HEK293 (cell line): ENCODE measurements around the gene ALDH16A1.

ENCODE experiments used
- CTCF ChIA-PET: fragments of 350-600 bp; formaldehyde crosslinking; extraction: SDS; loops from one replicate; lab custom pipeline; 2021; ENCODE audit warnings: antibody characterized with exemption; lab: Yijun Ruan, JAX
- POLR2A ChIA-PET: fragments of 300-600 bp; formaldehyde crosslinking; extraction: SDS; loops from one replicate; lab custom pipeline; 2020; ENCODE audit warnings: antibody characterized with exemption, inconsistent platforms; lab: Yijun Ruan, JAX
- H3K27ac ChIP-seq: fragments of 200-500 bp; sonication (Bioruptor generic); 2 replicates; pipeline ENCODE4 v1.5.1; 2014; ENCODE audit warnings: low read depth, low read length, control low read depth, inconsistent platforms; ENCODE audit errors: extremely low read depth
- H3K36me3 ChIP-seq, 2 experiments: fragments of 200-500 bp in 1 of 2; sonication (Bioruptor generic) in 1 of 2; 1 replicate in 1 of 2; 2 replicates in 1 of 2; pipeline ENCODE4 v1.5.1; 2014 to 2017; ENCODE audit warnings: inconsistent platforms in 2 of 2, low read length in 2 of 2; ENCODE audit not compliant: control insufficient read depth in 2 of 2, insufficient read depth in 1 of 2
- H3K4me1 ChIP-seq: fragments of 200-500 bp; sonication (Bioruptor generic); 2 replicates; pipeline ENCODE4 v1.5.1; 2014; ENCODE audit warnings: mild to moderate bottlenecking, low read length, inconsistent platforms; ENCODE audit not compliant: control insufficient read depth, insufficient read depth
- H3K4me3 ChIP-seq: 2 replicates; pipeline ENCODE4 v1.5.1; 2011; ENCODE audit warnings: low read depth, mild to moderate bottlenecking, control low read depth, low read length, moderate library complexity
- H3K9me3 ChIP-seq: fragments of 200-500 bp; sonication (Bioruptor generic); 2 replicates; pipeline ENCODE4 v1.5.1; 2014; ENCODE audit warnings: low read depth, low read length, inconsistent platforms; ENCODE audit not compliant: control insufficient read depth, insufficient read depth
- GLIS1 ChIP-seq: fragments of 450-650 bp; formaldehyde crosslinking; IDR thresholded peaks from 2 replicates; pipeline ENCODE4 v1.5.1; 2016; ENCODE audit warnings: missing biosample characterization, missing genetic modification characterization
- GLIS2 ChIP-seq: fragments of 450-650 bp; formaldehyde crosslinking; IDR thresholded peaks from 2 replicates; pipeline ENCODE4 v1.5.1; 2016; ENCODE audit warnings: missing biosample characterization, missing genetic modification characterization
- PRDM1 ChIP-seq: fragments of 450-650 bp; formaldehyde crosslinking; IDR thresholded peaks from 2 replicates; pipeline ENCODE4; 2016; ENCODE audit warnings: missing biosample characterization, missing genetic modification characterization
- SCRT1 ChIP-seq: fragments of 450-650 bp; formaldehyde crosslinking; IDR thresholded peaks from 2 replicates; pipeline ENCODE4 v1.5.1; 2016; ENCODE audit warnings: missing biosample characterization, missing genetic modification characterization, borderline replicate concordance
- SCRT2 ChIP-seq: fragments of 450-650 bp; formaldehyde crosslinking; IDR thresholded peaks from 2 replicates; pipeline ENCODE4 v1.5.1; 2016; ENCODE audit warnings: missing biosample characterization, missing genetic modification characterization
- SP2 ChIP-seq: fragments of 450-650 bp; formaldehyde crosslinking; IDR thresholded peaks from 2 replicates; pipeline ENCODE4 v1.5.1; 2016; ENCODE audit warnings: missing biosample characterization, missing genetic modification characterization
- YY1 ChIP-seq: fragments of 450-650 bp; formaldehyde crosslinking; IDR thresholded peaks from 2 replicates; pipeline ENCODE4 v1.5.1; 2018; ENCODE audit warnings: missing biosample characterization, missing genetic modification characterization
- YY2 ChIP-seq: fragments of 450-650 bp; formaldehyde crosslinking; IDR thresholded peaks from 2 replicates; pipeline ENCODE4 v1.5.1; 2016; ENCODE audit warnings: missing biosample characterization, missing genetic modification characterization
- ZBTB7A ChIP-seq: fragments of 450-650 bp; formaldehyde crosslinking; IDR thresholded peaks from 2 replicates; pipeline ENCODE4 v1.5.1; 2016; ENCODE audit warnings: low read depth, missing biosample characterization, missing genetic modification characterization
- ZFHX2 ChIP-seq: fragments of 450-650 bp; formaldehyde crosslinking; conservative IDR thresholded peaks from 2 replicates; pipeline ENCODE4 v1.5.1; 2016; ENCODE audit warnings: missing biosample characterization, missing genetic modification characterization
- ZFP37 ChIP-seq: fragments of 450-650 bp; formaldehyde crosslinking; IDR thresholded peaks from 2 replicates; pipeline ENCODE4 v1.5.1; 2016; ENCODE audit warnings: missing biosample characterization, missing genetic modification characterization
- ZFP41 ChIP-seq: fragments of 450-650 bp; formaldehyde crosslinking; IDR thresholded peaks from 2 replicates; pipeline ENCODE4 v1.5.1; 2016; ENCODE audit warnings: missing biosample characterization, missing genetic modification characterization, borderline replicate concordance
- ZNF10 ChIP-seq: fragments of 450-650 bp; formaldehyde crosslinking; IDR thresholded peaks from 2 replicates; pipeline ENCODE4 v1.5.1; 2017; ENCODE audit warnings: missing biosample characterization, missing genetic modification characterization
- ZNF148 ChIP-seq: fragments of 450-650 bp; formaldehyde crosslinking; IDR thresholded peaks from 2 replicates; pipeline ENCODE4 v1.5.0; 2017; ENCODE audit warnings: missing biosample characterization, missing genetic modification characterization, borderline replicate concordance
- ZNF214 ChIP-seq: fragments of 450-650 bp; formaldehyde crosslinking; IDR thresholded peaks from 2 replicates; pipeline ENCODE4 v1.5.1; 2017; ENCODE audit warnings: missing biosample characterization, mild to moderate bottlenecking, missing genetic modification characterization, borderline replicate concordance
- ZNF341 ChIP-seq: fragments of 450-650 bp; formaldehyde crosslinking; IDR thresholded peaks from 2 replicates; pipeline ENCODE4; 2016; ENCODE audit warnings: low read depth, missing biosample characterization, missing genetic modification characterization
- ZNF362 ChIP-seq: fragments of 450-650 bp; formaldehyde crosslinking; IDR thresholded peaks from 2 replicates; pipeline ENCODE4 v1.5.1; 2016; ENCODE audit warnings: missing biosample characterization, missing genetic modification characterization
- ZNF530 ChIP-seq: fragments of 450-650 bp; formaldehyde crosslinking; IDR thresholded peaks from 2 replicates; pipeline ENCODE4 v1.5.1; 2016; ENCODE audit warnings: low read depth, missing biosample characterization, missing genetic modification characterization
- ZNF626 ChIP-seq: fragments of 450-650 bp; sonication (Bioruptor Pico); formaldehyde crosslinking; IDR thresholded peaks from 2 replicates; pipeline ENCODE4 v1.5.1; 2018; ENCODE audit warnings: missing biosample characterization, missing genetic modification characterization, inconsistent platforms
- ZNF76 ChIP-seq: fragments of 450-650 bp; formaldehyde crosslinking; IDR thresholded peaks from 2 replicates; pipeline ENCODE4; 2016; ENCODE audit warnings: low read depth, missing biosample characterization, missing genetic modification characterization, borderline replicate concordance
- ZNF776 ChIP-seq: fragments of 450-650 bp; formaldehyde crosslinking; IDR thresholded peaks from 2 replicates; pipeline ENCODE4 v1.5.0; 2017; ENCODE audit warnings: missing biosample characterization, missing genetic modification characterization, borderline replicate concordance
- TF ChIP-seq, protein P1 (sequence below): fragments of 450-650 bp; formaldehyde crosslinking; IDR thresholded peaks from 2 replicates; pipeline ENCODE4 v1.5.1; 2016; ENCODE audit warnings: missing biosample characterization, missing genetic modification characterization
- TF ChIP-seq, protein P2 (sequence below): fragments of 450-650 bp; formaldehyde crosslinking; IDR thresholded peaks from 2 replicates; pipeline ENCODE4; 2016; ENCODE audit warnings: missing biosample characterization, missing genetic modification characterization
- TF ChIP-seq, protein P3 (sequence below): fragments of 450-650 bp; formaldehyde crosslinking; IDR thresholded peaks from 2 replicates; pipeline ENCODE4 v1.5.1; 2017; ENCODE audit warnings: missing biosample characterization, missing genetic modification characterization

The ALDH16A1 gene

DNA sequence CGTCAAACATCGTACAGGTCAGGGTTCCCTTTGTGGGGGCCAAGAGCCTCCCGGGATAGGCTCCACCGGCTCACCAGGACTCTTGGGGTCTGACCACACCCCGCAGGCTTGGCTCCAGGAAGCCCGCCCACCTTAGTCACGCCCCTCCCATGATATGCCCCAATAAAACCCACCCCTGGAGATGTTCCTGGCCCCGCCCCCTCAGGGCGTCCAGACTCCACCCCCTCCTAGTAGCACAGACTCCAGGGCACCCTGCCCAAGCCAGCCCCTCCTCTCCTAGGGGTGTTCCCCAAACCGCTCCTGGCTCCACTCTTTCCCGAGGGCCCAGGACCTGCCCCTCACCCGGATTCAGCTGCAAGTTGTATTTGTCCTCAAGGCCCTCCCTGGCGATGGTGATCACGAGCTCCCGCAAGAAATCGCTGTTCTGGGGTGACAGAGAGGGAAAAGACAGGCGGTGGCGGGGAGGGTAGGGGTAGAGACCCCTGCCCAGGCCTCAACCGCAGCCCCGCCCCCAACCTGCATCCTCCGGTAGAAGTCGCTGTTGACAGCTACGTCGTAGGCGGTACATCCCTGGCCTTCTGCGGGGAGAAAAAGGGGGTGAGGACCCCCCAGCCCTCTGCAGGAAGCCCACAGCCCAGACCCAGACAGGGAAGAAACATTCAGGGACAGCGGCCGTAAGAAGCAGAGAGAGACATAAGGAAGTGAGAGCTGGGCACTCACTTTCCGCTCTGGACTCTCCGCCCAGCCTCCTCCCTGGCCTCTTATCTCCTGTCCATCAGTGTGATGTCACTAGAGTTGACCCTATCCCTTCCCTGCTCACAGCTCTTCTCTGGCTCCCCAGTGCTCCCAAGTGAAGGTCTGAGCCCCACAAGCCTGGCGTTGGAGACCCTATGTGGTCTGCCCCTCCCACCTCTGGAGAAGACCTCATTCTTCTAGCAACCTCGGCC lies 5.3 kb upstream of the ALDH16A1 start (continued):
- TF ChIP-seq YY2 (tag by site-specific recombination) (no peak), ZNF148 (no peak), ZNF10 (tag by site-specific recombination) (no peak), ZNF362 (no peak), SP2 (tag by site-specific recombination) (peak; percentile 80), YY1 (tag by site-specific recombination) (no peak), GLIS1 (tag by site-specific recombination) (peak; percentile 20; the same call in 1 of the 2 replicates), PRDM1 (peak; percentile 60; the same call in 1 of the 2 replicates), ZNF776 (tag by site-specific recombination) (no peak)
- TF ChIP-seq, protein P1, sequence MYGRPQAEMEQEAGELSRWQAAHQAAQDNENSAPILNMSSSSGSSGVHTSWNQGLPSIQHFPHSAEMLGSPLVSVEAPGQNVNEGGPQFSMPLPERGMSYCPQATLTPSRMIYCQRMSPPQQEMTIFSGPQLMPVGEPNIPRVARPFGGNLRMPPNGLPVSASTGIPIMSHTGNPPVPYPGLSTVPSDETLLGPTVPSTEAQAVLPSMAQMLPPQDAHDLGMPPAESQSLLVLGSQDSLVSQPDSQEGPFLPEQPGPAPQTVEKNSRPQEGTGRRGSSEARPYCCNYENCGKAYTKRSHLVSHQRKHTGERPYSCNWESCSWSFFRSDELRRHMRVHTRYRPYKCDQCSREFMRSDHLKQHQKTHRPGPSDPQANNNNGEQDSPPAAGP (tag by site-specific recombination): no peak
- TF ChIP-seq, protein P2, sequence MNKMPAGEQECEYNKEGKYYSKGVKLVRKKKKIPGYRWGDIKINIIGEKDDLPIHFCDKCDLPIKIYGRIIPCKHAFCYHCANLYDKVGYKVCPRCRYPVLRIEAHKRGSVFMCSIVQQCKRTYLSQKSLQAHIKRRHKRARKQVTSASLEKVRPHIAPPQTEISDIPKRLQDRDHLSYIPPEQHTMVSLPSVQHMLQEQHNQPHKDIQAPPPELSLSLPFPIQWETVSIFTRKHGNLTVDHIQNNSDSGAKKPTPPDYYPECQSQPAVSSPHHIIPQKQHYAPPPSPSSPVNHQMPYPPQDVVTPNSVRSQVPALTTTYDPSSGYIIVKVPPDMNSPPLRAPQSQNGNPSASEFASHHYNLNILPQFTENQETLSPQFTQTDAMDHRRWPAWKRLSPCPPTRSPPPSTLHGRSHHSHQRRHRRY: no peak

- Histone ChIP-seq H3K36me3 (peaks cover 17 to 45% of the 10 kb centered on the region in 2 experiments), H3K27ac (no peak overlapping the region; the same call in 1 of the 2 replicates), H3K9me3 (no peaks in the 10 kb centered on the region), H3K4me3 (no peak overlapping the region), H3K4me1 (no peaks in the 10 kb centered on the region)
- TF ChIP-seq ZFP37: no peak
- no peak for TF ChIP-seq ZNF626 (tag by site-specific recombination)
- no peak for TF ChIP-seq GLIS2 (tag by site-specific recombination)
- no peak for TF ChIP-seq ZBTB7A (tag by site-specific recombination)
- TF ChIP-seq ZNF341 (tag by site-specific recombination): peak; percentile 54
- ChIA-PET CTCF (interaction anchor here (0.6 to 1.3 kb wide), 7 partner anchors 25 to 223 kb away, joined by 3 to 6 read pairs (median 4); no protein-coding TSS in a partner anchor), POLR2A (interaction anchor here (1.0 kb wide), 1 partner anchor 45 kb away, joined by 3 read pairs; no protein-coding TSS in a partner anchor)
Measured at GRCh38 chr19:49448432-49448786, 4.6 kb upstream of the ALDH16A1 start.

DNA sequence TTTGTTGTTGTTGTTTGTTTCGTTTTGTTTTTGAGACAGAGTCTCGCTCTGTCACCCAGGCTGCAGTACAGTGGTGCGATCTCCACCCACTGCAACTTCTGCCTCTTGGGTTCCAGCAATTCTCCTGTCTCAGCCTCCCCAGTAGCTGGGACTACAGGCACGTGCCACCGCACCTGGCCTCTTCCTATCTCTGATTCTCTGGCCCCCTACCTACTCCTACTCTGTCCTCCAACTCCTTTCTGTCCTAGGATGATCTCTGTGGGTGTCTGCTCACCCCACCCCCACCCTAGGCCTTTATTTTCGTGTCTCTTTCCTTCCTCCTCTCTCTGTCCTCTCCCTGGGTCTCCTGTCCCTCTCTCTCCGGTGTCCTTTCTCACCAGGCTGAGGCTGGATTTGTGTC lies 2.6 kb upstream of the ALDH16A1 start:
- Histone ChIP-seq H3K4me3 (peak overlapping the region; percentile 69), H3K27ac (peak overlapping the region; percentile 53), H3K9me3 (no peaks in the 10 kb centered on the region), H3K36me3 (peaks cover 17 to 45% of the 10 kb centered on the region in 2 experiments), H3K4me1 (0 out of 2 replicates have a peak, but pooled peaks cover 6% of the 10 kb centered on the region)
- CTCF ChIA-PET: interaction anchor here (0.9 to 2.5 kb wide), 2 partner anchors 58 to 282 kb away, joined by 3 to 16 read pairs; no protein-coding TSS in a partner anchor
- POLR2A ChIA-PET: interaction anchor here (1.6 kb wide), 1 partner anchor 42 kb away, joined by 4 read pairs; no protein-coding TSS in a partner anchor
- TF ChIP-seq ZNF76 (tag by site-specific recombination): no peak
- TF ChIP-seq ZNF530 (tag by site-specific recombination): no peak
- TF ChIP-seq ZFHX2 (tag by site-specific recombination): peak; percentile 57
- no peak for TF ChIP-seq ZFP41 (tag by site-specific recombination)
- TF ChIP-seq, protein P3, sequence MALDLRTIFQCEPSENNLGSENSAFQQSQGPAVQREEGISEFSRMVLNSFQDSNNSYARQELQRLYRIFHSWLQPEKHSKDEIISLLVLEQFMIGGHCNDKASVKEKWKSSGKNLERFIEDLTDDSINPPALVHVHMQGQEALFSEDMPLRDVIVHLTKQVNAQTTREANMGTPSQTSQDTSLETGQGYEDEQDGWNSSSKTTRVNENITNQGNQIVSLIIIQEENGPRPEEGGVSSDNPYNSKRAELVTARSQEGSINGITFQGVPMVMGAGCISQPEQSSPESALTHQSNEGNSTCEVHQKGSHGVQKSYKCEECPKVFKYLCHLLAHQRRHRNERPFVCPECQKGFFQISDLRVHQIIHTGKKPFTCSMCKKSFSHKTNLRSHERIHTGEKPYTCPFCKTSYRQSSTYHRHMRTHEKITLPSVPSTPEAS (tag by site-specific recombination): no peak
- no peak for TF ChIP-seq ZNF214 (tag by site-specific recombination)
- no peak for TF ChIP-seq SCRT1 (tag by site-specific recombination)
- TF ChIP-seq GLIS2 (tag by site-specific recombination): no peak
- TF ChIP-seq ZNF362: no peak
- no peak for TF ChIP-seq SCRT2 (tag by site-specific recombination)
